B cell (primary cell): ENCODE data around the gene ARPP21. TPM values are rescaled to one million over a fixed set of nuclear protein-coding genes. Genes with fewer than 3 reads are reported as not detected.

ENCODE experiments used
- ATAC-seq: fragments of 200-7000 bp; cut with Tn5 transposase; one replicate; pipeline ENCODE4 v1.10.0; 2021; ENCODE audit warnings: low read depth, mild to moderate bottlenecking, moderate number of reproducible peaks, moderate library complexity
- CTCF ChIA-PET: fragments of 350-600 bp; sonication (Branson Sonifier 250); formaldehyde crosslinking; loops from one replicate; lab custom pipeline; 2021; ENCODE audit warnings: antibody characterized with exemption, inconsistent platforms; lab: Charles Lee
- POLR2A ChIA-PET: fragments of 350-600 bp; sonication (Branson Sonifier 250); formaldehyde crosslinking; loops from one replicate; lab custom pipeline; 2021; ENCODE audit warnings: antibody characterized with exemption; lab: Charles Lee
- DNase-seq: peaks from one replicate; pipeline ENCODE4 v3.0.0; 2013
- H2AFZ ChIP-seq: 2 replicates; pipeline ENCODE4 v1.6.1; 2012; ENCODE audit warnings: mild to moderate bottlenecking, low read depth, low read length; ENCODE audit not compliant: insufficient read depth, poor library complexity, severe bottlenecking
- H3K27ac ChIP-seq, 2 donors: 1 replicate in 1 of 2; 2 replicates in 1 of 2; pipeline ENCODE4 v1.5.1; 2012 to 2013; ENCODE audit warnings: low read length in 2 of 2, mild to moderate bottlenecking in 2 of 2, moderate library complexity in 1 of 2
- H3K27me3 ChIP-seq, 4 experiments: fragments of 200-600 bp in 1 of 4; sonication (generic) in 1 of 4; replicated peaks in 1 of 4; 1 replicate in 2 of 4; 2 replicates in 2 of 4; pipeline versions ENCODE4 v1.6.1 to v1.7.0; 2013 to 2016; ENCODE audit warnings: low read length in 3 of 4, mild to moderate bottlenecking in 2 of 4, mixed read lengths in 1 of 4, moderate library complexity in 1 of 4; ENCODE audit not compliant: insufficient read depth in 4 of 4, control insufficient read depth in 3 of 4; ENCODE audit errors: control extremely low read depth in 1 of 4
- H3K36me3 ChIP-seq, 2 experiments: replicated peaks in 1 of 2; 1 replicate in 1 of 2; 2 replicates in 1 of 2; pipeline versions ENCODE4 v1.6.1 to v1.7.1; 2013; ENCODE audit warnings: low read length in 1 of 2; ENCODE audit not compliant: insufficient read depth in 2 of 2, control insufficient read depth in 1 of 2; ENCODE audit errors: control extremely low read depth in 1 of 2, extremely low read depth in 1 of 2
- H3K4me1 ChIP-seq, 2 donors: fragments of 200-600 bp in 1 of 2; sonication (generic) in 1 of 2; 1 replicate in 1 of 2; 2 replicates in 1 of 2; pipeline versions ENCODE4 v1.5.1 to v1.6.1; 2013 to 2017; ENCODE audit warnings: low read length in 2 of 2; ENCODE audit not compliant: control insufficient read depth in 2 of 2, insufficient read depth in 2 of 2
- H3K4me2 ChIP-seq: replicated peaks from 2 replicates; pipeline ENCODE3; 2012; ENCODE audit warnings: mild to moderate bottlenecking, low read depth, low read length; ENCODE audit not compliant: poor library complexity, severe bottlenecking
- H3K4me3 ChIP-seq, 5 experiments: fragments of 200-600 bp in 1 of 5; sonication (generic) in 1 of 5; 1 replicate in 3 of 5; 2 replicates in 2 of 5; pipeline versions ENCODE4 v1.5.1 to v1.7.0; 2011 to 2016; ENCODE audit warnings: low read length in 4 of 5, mild to moderate bottlenecking in 4 of 5, low read depth in 2 of 5, control low read depth in 1 of 5, moderate library complexity in 1 of 5; ENCODE audit not compliant: insufficient read depth in 1 of 5; ENCODE audit errors: control extremely low read depth in 1 of 5, extremely low read depth in 1 of 5
- H3K79me2 ChIP-seq: fragments of 200-600 bp; sonication (generic); one replicate; pipeline ENCODE4 v1.6.0; 2016; ENCODE audit warnings: low read length; ENCODE audit not compliant: control insufficient read depth, insufficient read depth
- H3K9ac ChIP-seq: fragments of 200-600 bp; sonication (generic); 2 replicates; pipeline ENCODE4 v1.6.1; 2017; ENCODE audit warnings: mild to moderate bottlenecking, low read length, moderate library complexity
- H3K9me3 ChIP-seq, 3 donors: one replicate each; pipeline versions ENCODE4 v1.6.1 to v1.7.1; 2013; ENCODE audit warnings: low read length in 2 of 3; ENCODE audit not compliant: control insufficient read depth in 2 of 3, insufficient read depth in 1 of 3; ENCODE audit errors: control extremely low read depth in 1 of 3
- H4K20me1 ChIP-seq: 2 replicates; pipeline ENCODE4 v1.6.0; 2012; ENCODE audit warnings: mild to moderate bottlenecking, low read length; ENCODE audit not compliant: insufficient read depth, control insufficient read depth, poor library complexity, severe bottlenecking
- H3K27ac Mint-ChIP-seq: one replicate; pipeline ENCODE4 v1.8.0; 2021; ENCODE audit warnings: mixed read lengths
- H3K27me3 Mint-ChIP-seq: one replicate; pipeline ENCODE4 v1.8.0; 2021; ENCODE audit warnings: mixed read lengths
- H3K4me1 Mint-ChIP-seq: one replicate; pipeline ENCODE4 v1.8.0; 2021; ENCODE audit warnings: mixed read lengths
- H3K4me3 Mint-ChIP-seq: one replicate; pipeline ENCODE4 v1.8.0; 2021; ENCODE audit warnings: mixed read lengths
- H3K9me3 Mint-ChIP-seq: one replicate; pipeline ENCODE4 v1.8.0; 2022; ENCODE audit warnings: mixed read lengths; ENCODE audit not compliant: insufficient read depth
- CTCF ChIP-seq: fragments of 200-600 bp; IDR thresholded peaks from one replicate; pipeline ENCODE4 v1.8.0; 2022; ENCODE audit warnings: antibody characterized with exemption, mild to moderate bottlenecking
- EZH2 ChIP-seq: IDR thresholded peaks from 2 replicates; pipeline ENCODE4 v1.6.1; 2012; ENCODE audit warnings: borderline replicate concordance, low read depth, mild to moderate bottlenecking, moderate library complexity, low read length; ENCODE audit not compliant: insufficient read depth, poor library complexity, severe bottlenecking
- WGBS: methylation state at CpG from one replicate; pipeline ENCODE4 v1.1.5; 2013; ENCODE audit warnings: missing lambda C conversion rate; ENCODE audit not compliant: insufficient coverage; 5-methylcytosine and 5-hydroxymethylcytosine counted together
- intact Hi-C: fragments of 100-400 bp; cut with micrococcal nuclease; formaldehyde crosslinking; loops from one replicate; pipeline ENCODE4 v1.10.0; 2022
- polyA plus RNA-seq: library from polyadenylated mRNA; depleted of rRNA; stranded (reverse); fragments of >200 nt; gene quantifications from 2 replicates; pipeline ENCODE4 v1.2.3, GENCODE V29; 2012
- total RNA-seq, 2 donors: library from RNA; stranded (reverse); fragments of 120-200 nt in 1 of 2; gene quantifications; 1 replicate in 1 of 2; 2 replicates in 1 of 2; pipeline versions ENCODE4 v1.2.3 to v1.2.4, GENCODE V29; 2013 to 2022

ARPP21 gene
- total and polyA plus RNA-seq, 2 donors (not counting 1 experiment from before 2014, with no cell fraction given), result 0.10 TPM; not detected in 1

- no peak overlapping the region for H3K27ac ChIP-seq
- no peaks in the 10 kb centered on the region for H3K79me2 ChIP-seq
- Mint-ChIP-seq H3K27me3 (no peaks in the 10 kb centered on the region), H3K27ac (no peak overlapping the region), H3K9me3 (no peaks in the 10 kb centered on the region), H3K4me3 (no peak overlapping the region), H3K4me1 (no peaks in the 10 kb centered on the region)
- no peak overlapping the region for H3K9ac ChIP-seq
- no peak overlapping the region for H3K4me3 ChIP-seq
- intact Hi-C loops, result no loop called here
- H3K36me3 ChIP-seq, result no peaks in the 10 kb centered on the region
- no peaks in the 10 kb centered on the region for H4K20me1 ChIP-seq
- no peak for TF ChIP-seq EZH2
- TF ChIP-seq CTCF, result no peak
- WGBS, result 90% methylated on average over 2 of the region's 7 CpGs
- H2AFZ ChIP-seq, result no peak overlapping the region
- ATAC-seq, result no peak
- H3K4me1 ChIP-seq, result no peaks in the 10 kb centered on the region
- ChIA-PET POLR2A (no interaction called here), CTCF (no interaction called here)
- no peaks in the 10 kb centered on the region for H3K27me3 ChIP-seq
- H3K4me2 ChIP-seq, result no peak overlapping the region
- H3K9me3 ChIP-seq, result no peaks in the 10 kb centered on the region
- DNase-seq, result no peak
Observed at GRCh38 chr3:35602395-35602936, 36.9 kb upstream of the ARPP21 start.

- WGBS, result no CpG with 5 or more reads among the region's 3 CpGs
- TF ChIP-seq EZH2 (no peak), CTCF (no peak)
- ATAC-seq (no peak), DNase-seq (no peak)
- Mint-ChIP-seq H3K27me3 (no peaks in the 10 kb centered on the region), H3K9me3 (no peaks in the 10 kb centered on the region), H3K4me3 (no peak overlapping the region), H3K27ac (no peak overlapping the region), H3K4me1 (peaks cover 1% of the 10 kb centered on the region)
- ChIA-PET CTCF (interaction anchor here (0.6 kb wide), 1 partner anchor 18 kb away, joined by 4 read pairs; no protein-coding TSS in a partner anchor), POLR2A (no interaction called here)
- Histone ChIP-seq H3K79me2 (no peaks in the 10 kb centered on the region), H3K27me3 (no peaks in the 10 kb centered on the region), H3K4me2 (no peak overlapping the region), H3K36me3 (no peaks in the 10 kb centered on the region), H3K9ac (no peak overlapping the region), H3K27ac (no peak overlapping the region), H3K4me1 (peaks cover 0 to 5% of the 10 kb centered on the region in 2 donors), H3K9me3 (no peaks in the 10 kb centered on the region), H3K4me3 (no peak overlapping the region), H4K20me1 (no peaks in the 10 kb centered on the region), H2AFZ (no peak overlapping the region)
- intact Hi-C loops, result no loop called here
Observed at GRCh38 chr3:35616346-35616745, 23.0 kb upstream of the ARPP21 start.
